Karpas-422 (cell line): Measurements from ENCODE around the gene ADAMTS9. TPM values are rescaled to one million over a fixed set of nuclear protein-coding genes. Genes with fewer than 3 reads are reported as not detected.

Experiments
- DNase-seq: peaks from one replicate; pipeline ENCODE4 v3.0.0-alpha.2; 2015
- H2AFZ ChIP-seq: fragments of 200-600 bp; sonication (generic); 2 replicates; pipeline ENCODE4 v1.6.1; 2014; ENCODE audit warnings: antibody characterized with exemption, low read length, mixed read lengths
- H3K27ac ChIP-seq: fragments of 200-600 bp; sonication (generic); 2 replicates; pipeline ENCODE4 v1.5.1; 2014; ENCODE audit warnings: mild to moderate bottlenecking, low read length, moderate library complexity
- H3K27me3 ChIP-seq: fragments of 200-600 bp; sonication (generic); 2 replicates; pipeline ENCODE4 v1.6.1; 2014; ENCODE audit warnings: low read length, mixed read lengths
- H3K36me3 ChIP-seq: fragments of 200-600 bp; sonication (generic); 2 replicates; pipeline ENCODE4 v1.6.1; 2014; ENCODE audit warnings: low read length, mixed read lengths; ENCODE audit not compliant: insufficient read depth
- H3K4me1 ChIP-seq: fragments of 200-600 bp; sonication (generic); 2 replicates; pipeline ENCODE4 v1.6.1; 2014; ENCODE audit warnings: mild to moderate bottlenecking, low read length, mixed read lengths
- H3K4me2 ChIP-seq: fragments of 200-600 bp; sonication (generic); 2 replicates; pipeline ENCODE4 v1.6.1; 2014; ENCODE audit warnings: low read length, low read depth, mild to moderate bottlenecking; ENCODE audit not compliant: poor library complexity, severe bottlenecking
- H3K4me3 ChIP-seq: fragments of 200-600 bp; sonication (generic); 2 replicates; pipeline ENCODE4 v1.5.1; 2014; ENCODE audit warnings: mild to moderate bottlenecking, antibody characterized with exemption, low read length, mixed read lengths
- H3K79me2 ChIP-seq: fragments of 200-600 bp; sonication (generic); 2 replicates; pipeline ENCODE4 v1.6.1; 2014; ENCODE audit warnings: mild to moderate bottlenecking, low read length, mixed read lengths
- H3K9ac ChIP-seq: fragments of 200-600 bp; sonication (generic); 2 replicates; pipeline ENCODE4 v1.6.0; 2014; ENCODE audit warnings: low read length
- H3K9me2 ChIP-seq: fragments of 200-600 bp; sonication (generic), shearing (Covaris generic); replicated peaks from 2 replicates; pipeline ENCODE4 v1.6.0; 2014; ENCODE audit warnings: mild to moderate bottlenecking, low read length, moderate library complexity; ENCODE audit not compliant: insufficient read depth
- H3K9me3 ChIP-seq: fragments of 300-700, 200-600 bp; sonication (generic); 2 replicates; pipeline ENCODE4 v1.6.1; 2014; ENCODE audit warnings: low read length, mixed read lengths
- H4K20me1 ChIP-seq: fragments of 200-600 bp; sonication (generic); 2 replicates; pipeline ENCODE4 v1.6.1; 2014; ENCODE audit warnings: mild to moderate bottlenecking, antibody characterized with exemption, low read length, low read depth; ENCODE audit not compliant: insufficient read depth
- total RNA-seq: library from RNA; depleted of rRNA; stranded (reverse); fragments of >200 nt; shearing (Covaris generic); gene quantifications from 2 replicates; pipeline ENCODE4 v1.2.3, GENCODE V29; 2014; ENCODE audit warnings: low replicate concordance

The ADAMTS9 gene
- total RNA-seq, 1 experiment from 2014 or later: not detected

GRCh38 chr3:64599651-64600050, 88.1 kb downstream of the ADAMTS9 start:
- no peaks in the 10 kb centered on the region for H3K9me2 ChIP-seq
- no peaks in the 10 kb centered on the region for H3K36me3 ChIP-seq
- no peaks in the 10 kb centered on the region for H3K9me3 ChIP-seq
- no peak overlapping the region for H3K4me2 ChIP-seq
- no peak overlapping the region for H3K9ac ChIP-seq
- DNase-seq: no peak
- no peak overlapping the region for H3K4me3 ChIP-seq
- H3K27me3 ChIP-seq: peaks cover 4% of the 10 kb centered on the region; the same call in 1 of the 2 replicates
- H2AFZ ChIP-seq: no peak overlapping the region
- no peak overlapping the region for H3K27ac ChIP-seq
- no peaks in the 10 kb centered on the region for H3K4me1 ChIP-seq
- H4K20me1 ChIP-seq: no peaks in the 10 kb centered on the region
- H3K79me2 ChIP-seq: no peaks in the 10 kb centered on the region

- peaks cover 4% of the 10 kb centered on the region; the same call in 1 of the 2 replicates for H3K27me3 ChIP-seq
- no peak overlapping the region for H3K9ac ChIP-seq
- H3K36me3 ChIP-seq: no peaks in the 10 kb centered on the region
- no peak overlapping the region for H3K27ac ChIP-seq
- H3K9me3 ChIP-seq: no peaks in the 10 kb centered on the region
- peak; percentile 19 for DNase-seq
- H4K20me1 ChIP-seq: no peaks in the 10 kb centered on the region
- no peaks in the 10 kb centered on the region for H3K4me1 ChIP-seq
- H3K4me3 ChIP-seq: no peak overlapping the region
- no peaks in the 10 kb centered on the region for H3K79me2 ChIP-seq
- H3K4me2 ChIP-seq: no peak overlapping the region
- no peaks in the 10 kb centered on the region for H3K9me2 ChIP-seq
- no peak overlapping the region for H2AFZ ChIP-seq
Observed at GRCh38 chr3:64595253-64595694, 92.5 kb downstream of the ADAMTS9 start.

GRCh38 chr3:64594134-64594533, 93.7 kb downstream of the ADAMTS9 start:
- H3K9me3 ChIP-seq: no peaks in the 10 kb centered on the region
- H3K36me3 ChIP-seq: no peaks in the 10 kb centered on the region
- H3K9me2 ChIP-seq: no peaks in the 10 kb centered on the region
- H3K9ac ChIP-seq: no peak overlapping the region
- H3K27ac ChIP-seq: no peak overlapping the region
- DNase-seq: peak; percentile 10
- no peaks in the 10 kb centered on the region for H3K79me2 ChIP-seq
- H2AFZ ChIP-seq: no peak overlapping the region
- no peaks in the 10 kb centered on the region for H4K20me1 ChIP-seq
- H3K27me3 ChIP-seq: peaks cover 3% of the 10 kb centered on the region; the same call in 1 of the 2 replicates
- no peak overlapping the region for H3K4me3 ChIP-seq
- H3K4me1 ChIP-seq: no peaks in the 10 kb centered on the region
- no peak overlapping the region for H3K4me2 ChIP-seq

GRCh38 chr3:64593350-64593749, 94.5 kb downstream of the ADAMTS9 start:
- Histone ChIP-seq H3K4me3 (no peak overlapping the region), H2AFZ (no peak overlapping the region), H3K9ac (no peak overlapping the region), H3K36me3 (no peaks in the 10 kb centered on the region), H4K20me1 (no peaks in the 10 kb centered on the region), H3K27ac (no peak overlapping the region), H3K9me2 (no peaks in the 10 kb centered on the region), H3K9me3 (no peaks in the 10 kb centered on the region), H3K4me2 (no peak overlapping the region), H3K4me1 (no peaks in the 10 kb centered on the region), H3K79me2 (no peaks in the 10 kb centered on the region), H3K27me3 (no peaks in the 10 kb centered on the region)
- peak; percentile 4 for DNase-seq

GRCh38 chr3:64591615-64592014, 96.2 kb downstream of the ADAMTS9 start:
- H3K4me2 ChIP-seq: no peak overlapping the region
- no peak overlapping the region for H2AFZ ChIP-seq
- no peaks in the 10 kb centered on the region for H3K36me3 ChIP-seq
- H3K27me3 ChIP-seq: no peaks in the 10 kb centered on the region
- no peak overlapping the region for H3K4me3 ChIP-seq
- H3K9me3 ChIP-seq: no peaks in the 10 kb centered on the region
- no peaks in the 10 kb centered on the region for H3K4me1 ChIP-seq
- no peaks in the 10 kb centered on the region for H3K79me2 ChIP-seq
- peak; percentile 32 for DNase-seq
- no peak overlapping the region for H3K27ac ChIP-seq
- H3K9me2 ChIP-seq: no peaks in the 10 kb centered on the region
- no peaks in the 10 kb centered on the region for H4K20me1 ChIP-seq
- H3K9ac ChIP-seq: no peak overlapping the region

GRCh38 chr3:64588380-64588779, 99.4 kb downstream of the ADAMTS9 start:
- Histone ChIP-seq H2AFZ (no peak overlapping the region), H3K4me2 (no peak overlapping the region), H3K4me1 (no peaks in the 10 kb centered on the region), H3K36me3 (no peaks in the 10 kb centered on the region), H3K4me3 (no peak overlapping the region), H3K27ac (no peak overlapping the region), H4K20me1 (no peaks in the 10 kb centered on the region), H3K9ac (no peak overlapping the region), H3K79me2 (no peaks in the 10 kb centered on the region), H3K27me3 (no peaks in the 10 kb centered on the region), H3K9me3 (no peaks in the 10 kb centered on the region), H3K9me2 (no peaks in the 10 kb centered on the region)
- DNase-seq: no peak

- Histone ChIP-seq H3K79me2 (no peaks in the 10 kb centered on the region), H3K9me3 (no peaks in the 10 kb centered on the region), H4K20me1 (no peaks in the 10 kb centered on the region), H3K4me3 (no peak overlapping the region), H3K9me2 (no peaks in the 10 kb centered on the region), H3K36me3 (no peaks in the 10 kb centered on the region), H3K4me2 (no peak overlapping the region), H2AFZ (no peak overlapping the region), H3K4me1 (no peaks in the 10 kb centered on the region), H3K27me3 (no peaks in the 10 kb centered on the region), H3K27ac (no peak overlapping the region), H3K9ac (no peak overlapping the region)
- DNase-seq: no peak
Observed at GRCh38 chr3:64586952-64587351, 100.8 kb downstream of the ADAMTS9 start.

- Histone ChIP-seq H2AFZ (no peak overlapping the region), H4K20me1 (no peaks in the 10 kb centered on the region), H3K9me3 (no peaks in the 10 kb centered on the region), H3K27ac (no peak overlapping the region), H3K9me2 (no peaks in the 10 kb centered on the region), H3K4me2 (no peak overlapping the region), H3K4me1 (no peaks in the 10 kb centered on the region), H3K9ac (no peak overlapping the region), H3K79me2 (no peaks in the 10 kb centered on the region), H3K36me3 (no peaks in the 10 kb centered on the region), H3K27me3 (no peaks in the 10 kb centered on the region), H3K4me3 (no peak overlapping the region)
- DNase-seq: no peak
Observed at GRCh38 chr3:64584179-64584578, 103.6 kb downstream of the ADAMTS9 start.

GRCh38 chr3:64578797-64579196, 109.0 kb downstream of the ADAMTS9 start:
- Histone ChIP-seq H3K79me2 (no peaks in the 10 kb centered on the region), H3K4me1 (no peaks in the 10 kb centered on the region), H3K4me3 (no peak overlapping the region), H3K27me3 (no peaks in the 10 kb centered on the region), H3K4me2 (no peak overlapping the region), H2AFZ (no peak overlapping the region), H3K9me2 (no peaks in the 10 kb centered on the region), H3K36me3 (no peaks in the 10 kb centered on the region), H4K20me1 (no peaks in the 10 kb centered on the region), H3K27ac (no peak overlapping the region), H3K9ac (no peak overlapping the region), H3K9me3 (no peaks in the 10 kb centered on the region)
- no peak for DNase-seq
